Neuronal stem cell (in vitro differentiated cells): Measurements from ENCODE around the gene HINFP.

ENCODE experiments used
- DNase-seq: peaks from one replicate; pipeline ENCODE4 v3.0.0-alpha.2; 2013; ENCODE audit warnings: low spot score
- H2AFZ ChIP-seq: one replicate; pipeline ENCODE4 v1.6.1; 2013; ENCODE audit warnings: mild to moderate bottlenecking, low read length, inconsistent platforms
- H2AK5ac ChIP-seq: 2 replicates; pipeline ENCODE4 v1.6.1; 2013; ENCODE audit warnings: low read depth, mild to moderate bottlenecking, inconsistent platforms, low read length, moderate library complexity, mixed read lengths
- H2BK120ac ChIP-seq: 2 replicates; pipeline ENCODE4 v1.6.1; 2013; ENCODE audit warnings: low read depth, mild to moderate bottlenecking, inconsistent platforms, low read length, moderate library complexity, mixed read lengths
- H2BK12ac ChIP-seq: one replicate; pipeline ENCODE4 v1.6.1; 2013; ENCODE audit warnings: low read length, inconsistent platforms
- H2BK15ac ChIP-seq: 2 replicates; pipeline ENCODE4 v1.6.1; 2013; ENCODE audit warnings: mild to moderate bottlenecking, low read length, inconsistent platforms, mixed read lengths
- H2BK5ac ChIP-seq: one replicate; pipeline ENCODE4 v1.6.1; 2013; ENCODE audit warnings: inconsistent platforms, mild to moderate bottlenecking, low read length, moderate library complexity
- H3K14ac ChIP-seq: one replicate; pipeline ENCODE4 v1.6.1; 2013; ENCODE audit warnings: low read length, inconsistent platforms
- H3K18ac ChIP-seq: 2 replicates; pipeline ENCODE4 v1.6.1; 2013; ENCODE audit warnings: low read length, inconsistent platforms
- H3K23ac ChIP-seq: 2 replicates; pipeline ENCODE4 v1.6.1; 2013; ENCODE audit warnings: low read depth, mild to moderate bottlenecking, mixed read lengths, low read length, inconsistent platforms; ENCODE audit not compliant: poor library complexity
- H3K27ac ChIP-seq: replicated peaks from 3 replicates; pipeline ENCODE4 v1.5.1; 2013; ENCODE audit warnings: low read length, inconsistent platforms
- H3K27me3 ChIP-seq, 3 experiments: 2 replicates each; pipeline ENCODE4 v1.6.1; 2013; ENCODE audit warnings: low read length in 3 of 3, mild to moderate bottlenecking in 2 of 3, inconsistent platforms in 1 of 3, low read depth in 1 of 3, mixed read lengths in 1 of 3, moderate library complexity in 1 of 3; ENCODE audit not compliant: control insufficient read depth in 3 of 3, insufficient read depth in 3 of 3
- H3K36me3 ChIP-seq, 2 donors: replicated peaks in 1 of 2; 2 replicates each; pipeline ENCODE4 v1.6.1; 2013; ENCODE audit warnings: low read length in 2 of 2; ENCODE audit not compliant: control insufficient read depth in 2 of 2, insufficient read depth in 2 of 2
- H3K4ac ChIP-seq: 2 replicates; pipeline ENCODE4 v1.6.1; 2013; ENCODE audit warnings: inconsistent platforms, mild to moderate bottlenecking, low read length, moderate library complexity
- H3K4me1 ChIP-seq, 2 donors: 1 replicate in 1 of 2; 2 replicates in 1 of 2; pipeline ENCODE4 v1.6.1; 2013; ENCODE audit warnings: low read length in 2 of 2, low read depth in 1 of 2; ENCODE audit not compliant: control insufficient read depth in 2 of 2, insufficient read depth in 1 of 2
- H3K4me2 ChIP-seq: one replicate; pipeline ENCODE4 v1.6.1; 2013; ENCODE audit warnings: mild to moderate bottlenecking, low read length, inconsistent platforms; ENCODE audit not compliant: insufficient read depth, poor library complexity, severe bottlenecking
- H3K4me3 ChIP-seq, 2 donors: 2 replicates each; pipeline ENCODE4 v1.5.1; 2013; ENCODE audit warnings: low read length in 2 of 2, mild to moderate bottlenecking in 2 of 2, inconsistent platforms in 1 of 2, moderate library complexity in 1 of 2
- H3K79me1 ChIP-seq: one replicate; pipeline ENCODE4 v1.6.1; 2013; ENCODE audit warnings: low read depth, mild to moderate bottlenecking, inconsistent platforms, low read length, moderate library complexity
- H3K9ac ChIP-seq: one replicate; pipeline ENCODE4 v1.6.1; 2013; ENCODE audit warnings: mild to moderate bottlenecking, low read depth, low read length, inconsistent platforms; ENCODE audit not compliant: poor library complexity
- H3K9me3 ChIP-seq, 2 donors: replicated peaks in 1 of 2; 2 replicates each; pipeline versions ENCODE3 to v1.6.1; 2013; ENCODE audit warnings: low read length in 2 of 2, mild to moderate bottlenecking in 2 of 2, inconsistent platforms in 1 of 2, low read depth in 1 of 2, mixed read lengths in 1 of 2, moderate library complexity in 1 of 2; ENCODE audit not compliant: control insufficient read depth in 2 of 2, insufficient read depth in 1 of 2
- H4K8ac ChIP-seq: one replicate; pipeline ENCODE4 v1.6.1; 2013; ENCODE audit warnings: low read depth, mild to moderate bottlenecking, inconsistent platforms, low read length, moderate library complexity
- H4K91ac ChIP-seq: one replicate; pipeline ENCODE4 v1.6.1; 2013; ENCODE audit warnings: low read length, low read depth, mild to moderate bottlenecking, inconsistent platforms; ENCODE audit not compliant: poor library complexity
- WGBS, 2 donors: extraction: QIAGEN DNeasy Blood & Tissue Kit; methylation state at CpG; one replicate each; pipeline ENCODE4 v1.1.7; 2013; ENCODE audit warnings: missing lambda C conversion rate in 2 of 2, mixed read lengths in 1 of 2; ENCODE audit not compliant: insufficient read length in 2 of 2, insufficient replicate concordance in 1 of 2; ENCODE audit errors: extremely low coverage in 2 of 2; 5-methylcytosine and 5-hydroxymethylcytosine counted together

The HINFP gene

DNA sequence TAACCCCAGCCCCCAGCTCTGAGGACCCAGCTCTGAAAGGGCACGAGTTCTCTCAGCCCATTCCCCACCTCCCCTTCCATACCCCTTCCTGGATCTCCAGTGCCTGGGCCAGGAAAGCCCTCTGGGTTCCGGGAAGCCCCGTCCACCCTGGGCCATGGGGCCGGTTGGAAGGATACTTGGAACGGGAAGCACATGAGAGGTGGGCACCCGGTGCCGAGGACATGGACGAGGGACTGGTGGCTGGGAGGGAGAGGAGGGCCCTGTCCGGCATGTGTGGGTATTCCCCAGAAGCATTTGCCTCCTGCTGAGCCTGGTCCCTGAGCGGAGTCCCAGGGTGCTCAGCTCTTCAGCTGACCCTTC is 5.2 kb upstream of the HINFP start:
- Histone ChIP-seq H3K14ac (no peak overlapping the region), H4K91ac (no peak overlapping the region), H3K9me3 (no peaks in the 10 kb centered on the region), H3K4me3 (no peak overlapping the region), H2BK15ac (no peak overlapping the region), H3K4me1 (peaks cover 2 to 6% of the 10 kb centered on the region in 2 donors), H3K18ac (no peak overlapping the region), H3K4me2 (no peak overlapping the region), H3K27me3 (no peaks in the 10 kb centered on the region), H2BK120ac (no peak overlapping the region), H2AFZ (no peak overlapping the region), H3K79me1 (no peaks in the 10 kb centered on the region), H2BK5ac (no peak overlapping the region), H3K27ac (no peak overlapping the region), H2AK5ac (no peak overlapping the region), H4K8ac (no peak overlapping the region), H3K23ac (no peak overlapping the region), H3K4ac (no peak overlapping the region), H3K36me3 (peaks cover 5 to 28% of the 10 kb centered on the region in 2 donors), H2BK12ac (no peak overlapping the region), H3K9ac (no peak overlapping the region)
- no peak for DNase-seq
- no CpG with 5 or more reads among the region's 10 CpGs for WGBS, 2 donors

DNA sequence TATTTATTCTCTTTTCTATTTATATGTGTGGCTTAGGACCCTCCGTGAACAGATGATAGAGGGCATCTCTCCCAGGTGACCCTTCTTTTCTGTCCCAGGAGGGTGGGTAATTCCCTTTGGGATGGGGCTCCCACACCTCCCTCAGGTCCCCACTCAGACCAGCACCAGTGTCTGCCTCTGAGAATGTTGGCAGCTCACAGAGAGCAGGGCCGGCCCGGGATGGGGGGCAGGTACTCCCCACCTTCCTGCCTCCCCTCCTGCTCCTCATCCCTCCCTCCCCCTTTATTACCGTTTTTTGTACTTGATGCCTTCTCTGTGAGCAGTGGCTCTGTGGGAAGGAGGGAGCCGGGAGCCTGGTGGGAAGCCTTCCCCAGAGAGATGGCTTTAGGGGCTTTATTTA is 4.8 kb upstream of the HINFP start:
- no peak overlapping the region for H4K8ac ChIP-seq
- H2AK5ac ChIP-seq = no peak overlapping the region
- no peak overlapping the region for H2BK5ac ChIP-seq
- H2AFZ ChIP-seq = no peak overlapping the region
- no peaks in the 10 kb centered on the region for H3K27me3 ChIP-seq
- no peak overlapping the region for H3K23ac ChIP-seq
- H3K9ac ChIP-seq = no peak overlapping the region
- H3K79me1 ChIP-seq = no peaks in the 10 kb centered on the region
- H2BK120ac ChIP-seq = no peak overlapping the region
- H3K4me2 ChIP-seq = no peak overlapping the region
- peaks cover 5 to 24% of the 10 kb centered on the region in 2 donors for H3K36me3 ChIP-seq
- H3K18ac ChIP-seq = no peak overlapping the region
- H3K27ac ChIP-seq = no peak overlapping the region
- no peaks in the 10 kb centered on the region for H3K9me3 ChIP-seq
- H3K4me1 ChIP-seq = peaks cover 2 to 6% of the 10 kb centered on the region in 2 donors
- H4K91ac ChIP-seq = no peak overlapping the region
- no peak overlapping the region for H2BK15ac ChIP-seq
- no peak for DNase-seq
- no peak overlapping the region for H3K4ac ChIP-seq
- H2BK12ac ChIP-seq = no peak overlapping the region
- H3K4me3 ChIP-seq = no peak overlapping the region
- no peak overlapping the region for H3K14ac ChIP-seq
- no CpG with 5 or more reads among the region's 5 CpGs for WGBS, 2 donors

DNA sequence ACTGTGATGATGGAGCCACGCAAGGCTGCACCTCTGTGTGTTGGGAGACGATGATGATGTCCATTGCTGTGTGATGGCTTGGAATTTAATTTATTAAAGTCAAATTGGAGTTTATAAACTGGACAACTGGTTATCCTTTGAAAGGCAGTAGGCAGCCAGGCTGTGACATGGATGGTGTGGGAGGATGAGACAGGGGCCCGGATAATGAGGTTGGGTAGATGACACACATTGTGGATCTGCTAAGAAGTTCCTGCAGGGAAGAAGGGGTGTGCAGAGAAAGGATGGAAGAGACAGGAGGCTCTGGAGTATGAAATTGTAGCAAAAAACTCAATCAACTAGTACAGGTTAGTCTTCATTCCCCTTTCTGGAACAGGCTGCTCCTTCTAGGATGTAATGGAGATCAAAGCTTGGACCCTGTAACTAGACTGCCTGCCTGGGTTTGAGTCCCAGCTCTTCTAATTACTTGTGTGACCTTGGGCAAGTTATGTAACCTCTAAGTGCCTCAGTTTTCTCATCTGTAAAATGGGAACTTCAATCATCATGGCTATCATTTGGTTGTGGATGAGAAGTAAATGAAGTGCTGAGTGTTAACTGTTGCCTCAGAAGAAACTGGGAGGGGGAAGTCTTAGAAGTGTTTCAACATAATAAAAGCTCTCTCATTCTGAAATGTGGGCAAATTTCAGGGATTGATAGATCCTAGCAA is 4.2 kb upstream of the HINFP start:
- Histone ChIP-seq H4K8ac (no peak overlapping the region), H3K27me3 (no peaks in the 10 kb centered on the region), H3K4ac (no peak overlapping the region), H2BK120ac (no peak overlapping the region), H3K4me1 (peaks cover 2 to 8% of the 10 kb centered on the region in 2 donors), H2BK5ac (no peak overlapping the region), H2BK12ac (no peak overlapping the region), H3K18ac (no peak overlapping the region), H3K79me1 (peaks cover 1% of the 10 kb centered on the region), H2AFZ (no peak overlapping the region), H3K4me2 (no peak overlapping the region), H3K36me3 (peaks cover 5 to 19% of the 10 kb centered on the region in 2 donors), H2AK5ac (no peak overlapping the region), H3K9ac (no peak overlapping the region), H3K14ac (no peak overlapping the region), H3K9me3 (no peaks in the 10 kb centered on the region), H2BK15ac (no peak overlapping the region), H3K23ac (no peak overlapping the region), H4K91ac (no peak overlapping the region), H3K27ac (no peak overlapping the region), H3K4me3 (no peak overlapping the region)
- DNase-seq = no peak
- no CpG with 5 or more reads among the region's 3 CpGs for WGBS, 2 donors

DNA sequence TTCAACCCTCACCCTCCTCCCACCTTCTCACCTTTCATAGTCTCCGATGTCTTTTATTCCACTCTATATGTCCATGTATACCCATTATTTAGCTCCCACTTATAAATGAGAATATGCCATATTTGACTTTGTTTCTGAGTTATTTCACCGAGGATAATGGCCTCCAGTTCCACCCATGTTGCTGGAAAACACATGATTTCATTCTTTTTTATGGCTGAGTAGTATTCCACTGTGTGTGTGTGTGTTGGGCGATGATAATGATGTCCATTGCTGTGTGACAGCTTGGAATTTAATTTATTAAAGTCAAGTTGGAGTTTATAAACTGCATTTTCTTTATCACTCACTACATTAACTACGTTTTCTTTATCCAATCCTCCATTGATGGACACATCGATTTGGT is 3.2 kb upstream of the HINFP start:
- Histone ChIP-seq H3K27ac (no peak overlapping the region), H3K4ac (no peak overlapping the region), H2BK120ac (no peak overlapping the region), H2BK5ac (no peak overlapping the region), H3K9me3 (no peaks in the 10 kb centered on the region), H3K9ac (no peak overlapping the region), H3K79me1 (peaks cover 6% of the 10 kb centered on the region), H3K36me3 (peaks cover 3 to 12% of the 10 kb centered on the region in 2 donors), H2BK15ac (no peak overlapping the region), H3K4me3 (no peak overlapping the region), H3K18ac (no peak overlapping the region), H3K27me3 (no peaks in the 10 kb centered on the region), H3K4me2 (no peak overlapping the region), H4K8ac (no peak overlapping the region), H3K4me1 (peaks cover 5 to 15% of the 10 kb centered on the region in 2 donors), H2AK5ac (no peak overlapping the region), H3K23ac (no peak overlapping the region), H2AFZ (no peak overlapping the region), H4K91ac (no peak overlapping the region), H2BK12ac (no peak overlapping the region), H3K14ac (no peak overlapping the region)
- WGBS, 2 donors = no CpG with 5 or more reads among the region's 5 CpGs
- no peak for DNase-seq
